ENCODE results near the gene KANK3.

DNA sequence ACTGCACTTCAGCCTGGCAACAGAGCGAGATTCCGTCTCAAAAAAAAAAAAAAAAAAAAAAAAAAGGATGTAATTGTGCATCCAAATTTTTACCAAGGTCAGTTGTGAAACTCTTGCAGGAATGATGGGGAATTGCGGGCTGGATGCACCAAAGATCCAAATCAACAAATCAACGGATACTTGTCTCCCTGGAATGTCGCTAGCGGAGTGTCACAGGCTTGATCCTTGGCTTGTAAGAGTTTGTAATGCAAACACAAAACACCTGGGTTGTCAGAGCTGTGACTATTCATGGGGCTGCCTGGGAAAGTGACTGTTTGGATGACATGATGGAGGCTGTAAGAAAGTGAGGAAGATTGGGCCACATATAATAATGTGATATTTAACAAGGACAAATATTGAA, 4.2 kb downstream of the KANK3 start:
- TF ChIP-seq POLR2AphosphoS5 (IDR thresholded peaks at IDR 0.05; ENCODE audit: low read depth, low read length) (no peak), CTCF (IDR thresholded peaks at IDR 0.05) (no peak), TCF7L2 (IDR thresholded peaks at IDR 0.05; ENCODE audit: low read depth, low read length) (no peak), SIN3A (IDR thresholded peaks at IDR 0.05; ENCODE audit: borderline replicate concordance, insufficient read depth, low read depth, low read length) (no peak)
- TF ChIP-seq, protein P1, sequence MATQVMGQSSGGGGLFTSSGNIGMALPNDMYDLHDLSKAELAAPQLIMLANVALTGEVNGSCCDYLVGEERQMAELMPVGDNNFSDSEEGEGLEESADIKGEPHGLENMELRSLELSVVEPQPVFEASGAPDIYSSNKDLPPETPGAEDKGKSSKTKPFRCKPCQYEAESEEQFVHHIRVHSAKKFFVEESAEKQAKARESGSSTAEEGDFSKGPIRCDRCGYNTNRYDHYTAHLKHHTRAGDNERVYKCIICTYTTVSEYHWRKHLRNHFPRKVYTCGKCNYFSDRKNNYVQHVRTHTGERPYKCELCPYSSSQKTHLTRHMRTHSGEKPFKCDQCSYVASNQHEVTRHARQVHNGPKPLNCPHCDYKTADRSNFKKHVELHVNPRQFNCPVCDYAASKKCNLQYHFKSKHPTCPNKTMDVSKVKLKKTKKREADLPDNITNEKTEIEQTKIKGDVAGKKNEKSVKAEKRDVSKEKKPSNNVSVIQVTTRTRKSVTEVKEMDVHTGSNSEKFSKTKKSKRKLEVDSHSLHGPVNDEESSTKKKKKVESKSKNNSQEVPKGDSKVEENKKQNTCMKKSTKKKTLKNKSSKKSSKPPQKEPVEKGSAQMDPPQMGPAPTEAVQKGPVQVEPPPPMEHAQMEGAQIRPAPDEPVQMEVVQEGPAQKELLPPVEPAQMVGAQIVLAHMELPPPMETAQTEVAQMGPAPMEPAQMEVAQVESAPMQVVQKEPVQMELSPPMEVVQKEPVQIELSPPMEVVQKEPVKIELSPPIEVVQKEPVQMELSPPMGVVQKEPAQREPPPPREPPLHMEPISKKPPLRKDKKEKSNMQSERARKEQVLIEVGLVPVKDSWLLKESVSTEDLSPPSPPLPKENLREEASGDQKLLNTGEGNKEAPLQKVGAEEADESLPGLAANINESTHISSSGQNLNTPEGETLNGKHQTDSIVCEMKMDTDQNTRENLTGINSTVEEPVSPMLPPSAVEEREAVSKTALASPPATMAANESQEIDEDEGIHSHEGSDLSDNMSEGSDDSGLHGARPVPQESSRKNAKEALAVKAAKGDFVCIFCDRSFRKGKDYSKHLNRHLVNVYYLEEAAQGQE (IDR thresholded peaks at IDR 0.05; ENCODE audit: insufficient read depth in 1 of 2, low read depth in 2 of 2, low read length in 1 of 2): no peak
